ENCODE results near the gene TERT. TPM values are rescaled to one million over a fixed set of nuclear protein-coding genes. Genes with fewer than 3 reads are reported as not detected.

Gene TERT
- total RNA-seq, 1 donor from 2014 or later: 2.4 TPM

- peaks cover 3% of the 10 kb centered on the region for H3K4me1 Mint-ChIP-seq
- no peak overlapping the region for H3K4me2 ChIP-seq
- peaks cover 6% of the 10 kb centered on the region for H3K9me3 Mint-ChIP-seq
- H3K27me3 Mint-ChIP-seq (ENCODE audit: insufficient read depth, low read depth): peaks cover 21% of the 10 kb centered on the region
- H3K9me3 ChIP-seq (ENCODE audit: low read depth): no peaks in the 10 kb centered on the region
- no peak overlapping the region for H3K27ac ChIP-seq
- H3K27ac Mint-ChIP-seq: no peak overlapping the region
- H3K36me3 Mint-ChIP-seq: no peaks in the 10 kb centered on the region
- peaks cover 10% of the 10 kb centered on the region for H3K4me1 ChIP-seq
- H3K27me3 ChIP-seq: peaks cover 43% of the 10 kb centered on the region
- H3F3A ChIP-seq (ENCODE audit: low read depth): peaks cover 10% of the 10 kb centered on the region
- TF ChIP-seq EZH2phosphoT487 (IDR thresholded peaks at IDR 0.05) (no peak), CTCF (IDR thresholded peaks at IDR 0.05) (no peak), EZH2 (IDR thresholded peaks at IDR 0.05) (no peak)
- no peaks in the 10 kb centered on the region for H4K20me1 ChIP-seq (ENCODE audit: low read depth)
- H3K4me3 ChIP-seq: no peak overlapping the region
- H2AFZ ChIP-seq (replicated peaks): no peak overlapping the region
- H3K36me3 ChIP-seq: no peaks in the 10 kb centered on the region
- DNase-seq (ENCODE audit: low spot score): no peak
- no peaks in the 10 kb centered on the region for H3K79me2 ChIP-seq (ENCODE audit: low read depth)
- H3K4me3 Mint-ChIP-seq: no peak overlapping the region
- no peak overlapping the region for H3K9ac ChIP-seq
Observed at GRCh38 chr5:1299511-1299850, 4.6 kb upstream of the TERT start.

- Mint-ChIP-seq H3K27ac (no peak overlapping the region), H3K36me3 (no peaks in the 10 kb centered on the region), H3K4me1 (peaks cover 3% of the 10 kb centered on the region), H3K4me3 (no peak overlapping the region), H3K9me3 (peaks cover 5% of the 10 kb centered on the region), H3K27me3 (ENCODE audit: insufficient read depth, low read depth) (peaks cover 21% of the 10 kb centered on the region)
- no peak overlapping the region for H3K27ac ChIP-seq
- TF ChIP-seq EZH2phosphoT487 (IDR thresholded peaks at IDR 0.05) (no peak), EZH2 (IDR thresholded peaks at IDR 0.05) (no peak), CTCF (IDR thresholded peaks at IDR 0.05) (no peak)
- peaks cover 48% of the 10 kb centered on the region for H3K27me3 ChIP-seq
- H3F3A ChIP-seq (ENCODE audit: low read depth): peaks cover 10% of the 10 kb centered on the region
- H2AFZ ChIP-seq (replicated peaks): no peak overlapping the region
- no peaks in the 10 kb centered on the region for H3K9me3 ChIP-seq (ENCODE audit: low read depth)
- H3K4me2 ChIP-seq: no peak overlapping the region
- no peak overlapping the region for H3K9ac ChIP-seq
- no peak for DNase-seq (ENCODE audit: low spot score)
- peaks cover 3% of the 10 kb centered on the region for H4K20me1 ChIP-seq (ENCODE audit: low read depth)
- no peak overlapping the region for H3K4me3 ChIP-seq
- H3K36me3 ChIP-seq: no peaks in the 10 kb centered on the region
- H3K4me1 ChIP-seq: peaks cover 10% of the 10 kb centered on the region
- H3K79me2 ChIP-seq (ENCODE audit: low read depth): no peaks in the 10 kb centered on the region
Observed at GRCh38 chr5:1298723-1299510, 4.0 kb upstream of the TERT start.

GRCh38 chr5:1298067-1298551 is 3.2 kb upstream of the TERT start:
- H3K27me3 Mint-ChIP-seq (ENCODE audit: insufficient read depth, low read depth): peaks cover 18% of the 10 kb centered on the region
- TF ChIP-seq EZH2phosphoT487 (IDR thresholded peaks at IDR 0.05) (no peak), EZH2 (IDR thresholded peaks at IDR 0.05) (no peak)
- H3K9me3 ChIP-seq (ENCODE audit: low read depth): no peaks in the 10 kb centered on the region
- H3K4me1 Mint-ChIP-seq: peaks cover 3% of the 10 kb centered on the region
- no peak overlapping the region for H2AFZ ChIP-seq (replicated peaks)
- H3K4me3 Mint-ChIP-seq: no peak overlapping the region
- H3K27ac ChIP-seq: no peak overlapping the region
- H3K4me1 ChIP-seq: peaks cover 10% of the 10 kb centered on the region
- H3K27me3 ChIP-seq: peaks cover 46% of the 10 kb centered on the region
- no peaks in the 10 kb centered on the region for H3K36me3 Mint-ChIP-seq
- peaks cover 10% of the 10 kb centered on the region for H3F3A ChIP-seq (ENCODE audit: low read depth)
- H3K4me3 ChIP-seq: no peak overlapping the region
- peaks cover 2% of the 10 kb centered on the region for H3K9me3 Mint-ChIP-seq
- no peak overlapping the region for H3K4me2 ChIP-seq
- H4K20me1 ChIP-seq (ENCODE audit: low read depth): peaks cover 6% of the 10 kb centered on the region
- no peak for DNase-seq (ENCODE audit: low spot score)
- H3K9ac ChIP-seq: no peak overlapping the region
- H3K79me2 ChIP-seq (ENCODE audit: low read depth): no peaks in the 10 kb centered on the region
- no peak overlapping the region for H3K27ac Mint-ChIP-seq
- H3K36me3 ChIP-seq: no peaks in the 10 kb centered on the region

- H3K27me3 Mint-ChIP-seq (ENCODE audit: insufficient read depth, low read depth): peaks cover 17% of the 10 kb centered on the region
- DNase-seq (ENCODE audit: low spot score): no peak
- TF ChIP-seq EZH2 (IDR thresholded peaks at IDR 0.05) (no peak), EZH2phosphoT487 (IDR thresholded peaks at IDR 0.05) (no peak)
Observed at GRCh38 chr5:1297243-1297642, 2.4 kb upstream of the TERT start.

More at GRCh38 chr5:1297243-1297642, 2.4 kb upstream of the TERT start:
- H2AFZ ChIP-seq (replicated peaks): no peak overlapping the region
- no peaks in the 10 kb centered on the region for H3K9me3 Mint-ChIP-seq
- peaks cover 10% of the 10 kb centered on the region for H3K4me1 ChIP-seq
- H4K20me1 ChIP-seq (ENCODE audit: low read depth): peaks cover 6% of the 10 kb centered on the region
- H3K4me2 ChIP-seq: no peak overlapping the region
- no peak overlapping the region for H3K4me3 Mint-ChIP-seq
- H3K9ac ChIP-seq: no peak overlapping the region
- no peaks in the 10 kb centered on the region for H3K36me3 ChIP-seq
- no peaks in the 10 kb centered on the region for H3K36me3 Mint-ChIP-seq
- H3K27me3 ChIP-seq: peaks cover 43% of the 10 kb centered on the region
- H3K27ac ChIP-seq: no peak overlapping the region
- H3K27ac Mint-ChIP-seq: no peak overlapping the region
- no peaks in the 10 kb centered on the region for H3K79me2 ChIP-seq (ENCODE audit: low read depth)
- H3K9me3 ChIP-seq (ENCODE audit: low read depth): no peaks in the 10 kb centered on the region
- no peak overlapping the region for H3K4me3 ChIP-seq
- peaks cover 3% of the 10 kb centered on the region for H3K4me1 Mint-ChIP-seq
- peaks cover 10% of the 10 kb centered on the region for H3F3A ChIP-seq (ENCODE audit: low read depth)
